Measurements from ENCODE around the gene PEMT.

DNA sequence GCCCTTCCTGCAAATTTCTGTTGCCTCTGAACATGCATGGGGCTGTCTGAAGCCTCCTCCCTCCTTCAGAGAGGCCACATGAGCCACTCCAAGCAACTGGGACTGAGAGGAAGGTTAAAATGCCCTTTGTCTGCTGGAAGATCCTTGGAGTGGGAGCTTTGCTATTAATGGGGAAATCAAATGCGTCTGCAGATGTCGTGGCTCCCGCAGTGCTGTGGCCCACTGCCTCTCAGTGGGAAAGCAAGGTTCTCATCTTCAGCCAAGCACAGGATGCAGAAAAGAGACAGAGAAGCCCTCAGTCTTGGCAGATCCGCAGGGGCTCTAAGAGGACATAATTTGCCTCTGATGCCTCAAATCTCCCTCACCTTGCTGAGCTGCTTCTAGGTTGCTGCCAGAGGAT is 34.8 kb downstream of the PEMT start:
- TF ChIP-seq, protein P1, sequence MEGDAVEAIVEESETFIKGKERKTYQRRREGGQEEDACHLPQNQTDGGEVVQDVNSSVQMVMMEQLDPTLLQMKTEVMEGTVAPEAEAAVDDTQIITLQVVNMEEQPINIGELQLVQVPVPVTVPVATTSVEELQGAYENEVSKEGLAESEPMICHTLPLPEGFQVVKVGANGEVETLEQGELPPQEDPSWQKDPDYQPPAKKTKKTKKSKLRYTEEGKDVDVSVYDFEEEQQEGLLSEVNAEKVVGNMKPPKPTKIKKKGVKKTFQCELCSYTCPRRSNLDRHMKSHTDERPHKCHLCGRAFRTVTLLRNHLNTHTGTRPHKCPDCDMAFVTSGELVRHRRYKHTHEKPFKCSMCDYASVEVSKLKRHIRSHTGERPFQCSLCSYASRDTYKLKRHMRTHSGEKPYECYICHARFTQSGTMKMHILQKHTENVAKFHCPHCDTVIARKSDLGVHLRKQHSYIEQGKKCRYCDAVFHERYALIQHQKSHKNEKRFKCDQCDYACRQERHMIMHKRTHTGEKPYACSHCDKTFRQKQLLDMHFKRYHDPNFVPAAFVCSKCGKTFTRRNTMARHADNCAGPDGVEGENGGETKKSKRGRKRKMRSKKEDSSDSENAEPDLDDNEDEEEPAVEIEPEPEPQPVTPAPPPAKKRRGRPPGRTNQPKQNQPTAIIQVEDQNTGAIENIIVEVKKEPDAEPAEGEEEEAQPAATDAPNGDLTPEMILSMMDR (IDR thresholded peaks at IDR 0.05): no peak
- TF ChIP-seq POLR2A (IDR thresholded peaks at IDR 0.05) (no peak), POLR2AphosphoS5 (IDR thresholded peaks at IDR 0.05) (no peak), EP300 (IDR thresholded peaks at IDR 0.05; ENCODE audit: low read depth) (no peak)

Data from transverse colon (tissue), 4 donors.